IMR-90 (cell line): ENCODE data around the gene HIVEP3. TPM values are rescaled to one million over a fixed set of nuclear protein-coding genes. Genes with fewer than 3 reads are reported as not detected.

ENCODE experiments used
- ATAC-seq: fragments of 200-7000 bp; cut with Tn5 transposase; 2 replicates; pipeline ENCODE4 v1.9.1; 2020; ENCODE audit warnings: low read depth, mild to moderate bottlenecking, moderate library complexity
- BruUV-seq: library from RNA; stranded (reverse); fragments of 400-500 nt; replicated peaks from 2 replicates; lab custom pipeline; 2021; lab: Mats Ljungman, UMichigan
- CTCF ChIA-PET: fragments of 300-600 bp; formaldehyde crosslinking; extraction: SDS; loops from one replicate; lab custom pipeline; 2021; ENCODE audit warnings: antibody characterized with exemption; lab: Yijun Ruan, JAX
- POLR2A ChIA-PET: fragments of 300-600 bp; sonication (Branson Sonifier 250); formaldehyde crosslinking; loops from one replicate; lab custom pipeline; 2022; ENCODE audit warnings: antibody characterized with exemption; ENCODE audit not compliant: unreplicated experiment; lab: Charles Lee
- DNase-seq: peaks from one replicate; pipeline ENCODE4 v3.0.0; 2013
- H2AFZ ChIP-seq: replicated peaks from 2 replicates; pipeline ENCODE3; 2013; ENCODE audit warnings: low read length, mild to moderate bottlenecking; ENCODE audit not compliant: poor library complexity
- H2AK5ac ChIP-seq: 2 replicates; pipeline ENCODE4 v1.6.1; 2013; ENCODE audit warnings: low read depth, low read length, inconsistent platforms
- H2AK9ac ChIP-seq: replicated peaks from 2 replicates; pipeline ENCODE3; 2013; ENCODE audit warnings: mild to moderate bottlenecking, low read depth, low read length, moderate library complexity; ENCODE audit not compliant: poor library complexity
- H2BK120ac ChIP-seq: 2 replicates; pipeline ENCODE4 v1.6.1; 2013; ENCODE audit warnings: low read depth, low read length, inconsistent platforms
- H2BK15ac ChIP-seq: 3 replicates; pipeline ENCODE4 v1.6.1; 2013; ENCODE audit warnings: low read depth, low read length, inconsistent platforms
- H2BK20ac ChIP-seq: 2 replicates; pipeline ENCODE4 v1.6.1; 2013; ENCODE audit warnings: low read depth, mild to moderate bottlenecking, inconsistent platforms, low read length, moderate library complexity
- H2BK5ac ChIP-seq: 2 replicates; pipeline ENCODE4 v1.6.1; 2013; ENCODE audit warnings: mild to moderate bottlenecking, low read depth, low read length, inconsistent platforms; ENCODE audit not compliant: poor library complexity, severe bottlenecking
- H3K14ac ChIP-seq: replicated peaks from 2 replicates; pipeline ENCODE4 v1.6.1; 2013; ENCODE audit warnings: low read depth, low read length, inconsistent platforms
- H3K18ac ChIP-seq: 2 replicates; pipeline ENCODE4 v1.6.1; 2013; ENCODE audit warnings: low read depth, low read length, control low read depth
- H3K23ac ChIP-seq: 2 replicates; pipeline ENCODE4 v1.6.1; 2013; ENCODE audit warnings: low read depth, low read length, inconsistent platforms
- H3K27ac ChIP-seq: 2 replicates; pipeline ENCODE4 v1.5.1; 2013; ENCODE audit warnings: mild to moderate bottlenecking, control low read depth, low read length; ENCODE audit not compliant: insufficient read depth
- H3K27me3 ChIP-seq: 2 replicates; pipeline ENCODE4 v1.6.1; 2013; ENCODE audit warnings: low read length; ENCODE audit not compliant: control insufficient read depth, insufficient read depth
- H3K36me3 ChIP-seq: 2 replicates; pipeline ENCODE4 v1.6.1; 2013; ENCODE audit warnings: low read length, mixed read lengths; ENCODE audit not compliant: control insufficient read depth, insufficient read depth
- H3K4ac ChIP-seq: 2 replicates; pipeline ENCODE4 v1.6.1; 2013; ENCODE audit warnings: low read depth, low read length, inconsistent platforms
- H3K4me1 ChIP-seq: 2 replicates; pipeline ENCODE4 v1.6.1; 2013; ENCODE audit warnings: low read length, mixed read lengths; ENCODE audit not compliant: control insufficient read depth, insufficient read depth
- H3K4me2 ChIP-seq: 2 replicates; pipeline ENCODE4 v1.6.1; 2013; ENCODE audit warnings: low read depth, mild to moderate bottlenecking, control low read depth, low read length, moderate library complexity
- H3K4me3 ChIP-seq: 2 replicates; pipeline ENCODE4 v1.5.1; 2013; ENCODE audit warnings: low read depth, mild to moderate bottlenecking, control low read depth, low read length, moderate library complexity; ENCODE audit not compliant: insufficient read depth
- H3K56ac ChIP-seq: 2 replicates; pipeline ENCODE4 v1.6.1; 2013; ENCODE audit warnings: low read length, inconsistent platforms; ENCODE audit not compliant: insufficient read depth; ENCODE audit errors: extremely low read depth
- H3K79me1 ChIP-seq, 2 experiments: 2 replicates each; pipeline ENCODE4 v1.6.1; 2013; ENCODE audit warnings: low read length in 2 of 2, inconsistent platforms in 1 of 2, low read depth in 1 of 2
- H3K9ac ChIP-seq: 2 replicates; pipeline ENCODE4 v1.6.1; 2013; ENCODE audit warnings: low read depth, low read length, control low read depth
- H3K9me1 ChIP-seq: 2 replicates; pipeline ENCODE4 v1.6.1; 2013; ENCODE audit warnings: low read length, inconsistent platforms; ENCODE audit not compliant: insufficient read depth
- H3K9me3 ChIP-seq: 2 replicates; pipeline ENCODE4 v1.6.1; 2013; ENCODE audit warnings: low read length; ENCODE audit not compliant: control insufficient read depth, insufficient read depth
- H4K20me1 ChIP-seq: 2 replicates; pipeline ENCODE4 v1.6.1; 2013; ENCODE audit warnings: low read length, inconsistent platforms; ENCODE audit not compliant: insufficient read depth
- H4K5ac ChIP-seq: 2 replicates; pipeline ENCODE4 v1.6.1; 2013; ENCODE audit warnings: mild to moderate bottlenecking, low read depth, low read length, control low read depth
- H4K8ac ChIP-seq, 2 experiments: 2 replicates each; pipeline ENCODE4 v1.6.1; 2013; ENCODE audit warnings: low read depth in 2 of 2, low read length in 2 of 2, control low read depth in 1 of 2, inconsistent platforms in 1 of 2
- H4K91ac ChIP-seq: 2 replicates; pipeline ENCODE4 v1.6.1; 2013; ENCODE audit warnings: low read depth, low read length, inconsistent platforms; ENCODE audit not compliant: insufficient read depth
- BHLHE40 ChIP-seq: fragments of 150-350 bp; IDR thresholded peaks from 2 replicates; pipeline ENCODE4 v1.6.1; 2016; ENCODE audit warnings: mild to moderate bottlenecking, low read depth, low read length
- CEBPB ChIP-seq: IDR thresholded peaks from 2 replicates; pipeline ENCODE4 v1.6.1; 2012; ENCODE audit warnings: low read depth, low read length, improper control_type of control experiment
- CHD1 ChIP-seq: IDR thresholded peaks from 2 replicates; pipeline ENCODE4 v1.6.1; 2012; ENCODE audit warnings: low read depth, low read length, improper control_type of control experiment
- CTCF ChIP-seq: conservative IDR thresholded peaks from 2 replicates; pipeline ENCODE4 v1.5.1; 2012; ENCODE audit warnings: mild to moderate bottlenecking, low read depth, low read length, improper control_type of control experiment
- FOS ChIP-seq: fragments of 150-350 bp; IDR thresholded peaks from 2 replicates; pipeline ENCODE4 v1.6.1; 2016; ENCODE audit warnings: low read depth, low read length
- MAFK ChIP-seq: IDR thresholded peaks from 2 replicates; pipeline ENCODE4 v1.6.1; 2012; ENCODE audit warnings: low read depth, low read length, improper control_type of control experiment
- MXI1 ChIP-seq: IDR thresholded peaks from 2 replicates; pipeline ENCODE4 v1.6.1; 2012; ENCODE audit warnings: low read depth, mild to moderate bottlenecking, low read length, moderate library complexity, borderline replicate concordance
- RAD21 ChIP-seq: IDR thresholded peaks from 2 replicates; pipeline ENCODE4 v1.6.1; 2012; ENCODE audit warnings: low read length, improper control_type of control experiment
- RCOR1 ChIP-seq: IDR thresholded peaks from 2 replicates; pipeline ENCODE4 v1.6.1; 2012; ENCODE audit warnings: mild to moderate bottlenecking, low read length, improper control_type of control experiment; ENCODE audit not compliant: insufficient replicate concordance
- RFX5 ChIP-seq: IDR thresholded peaks from 2 replicates; pipeline ENCODE4 v1.8.0; 2012; ENCODE audit warnings: low read depth, mild to moderate bottlenecking, low read length, moderate library complexity
- SMC3 ChIP-seq: fragments of 150-350 bp; IDR thresholded peaks from 2 replicates; pipeline ENCODE4 v1.6.1; 2016; ENCODE audit warnings: low read depth, mild to moderate bottlenecking, antibody characterized with exemption, low read length, moderate library complexity
- USF2 ChIP-seq: fragments of 150-350 bp; IDR thresholded peaks from 2 replicates; pipeline ENCODE4 v1.6.1; 2017; ENCODE audit warnings: mild to moderate bottlenecking, antibody characterized with exemption, low read length, low read depth
- WGBS, 2 experiments: methylation state at CpG; one replicate each; pipeline versions ENCODE4 v1.1.5 to v1.1.7; 2013; ENCODE audit warnings: missing lambda C conversion rate in 2 of 2; ENCODE audit not compliant: insufficient read length in 1 of 2; ENCODE audit errors: extremely low coverage in 2 of 2; 5-methylcytosine and 5-hydroxymethylcytosine counted together
- dilution Hi-C: fragments of 300-500 bp; cut with HindIII; formaldehyde crosslinking; loops from one replicate; pipeline ENCODE4 v1.14.3; 2018; ENCODE audit warnings: low sequenced_read_pairs; ENCODE audit not compliant: unreplicated experiment
- in situ Hi-C: fragments of 300-500 bp; cut with MboI; formaldehyde crosslinking; loops from 3 replicates; pipeline ENCODE4 v1.14.3; 2019; ENCODE audit warnings: low sequenced_read_pairs, inconsistent platforms, mixed read lengths
- intact Hi-C: fragments of 100-400 bp; cut with micrococcal nuclease; formaldehyde crosslinking; loops from 2 replicates; pipeline ENCODE4 v1.10.0; 2022
- polyA plus RNA-seq, 3 experiments: library from polyadenylated mRNA; depleted of rRNA; stranded (reverse); fragments of >200 nt; gene quantifications; 2 replicates each; pipeline ENCODE4 v1.2.3, GENCODE V29; 2012; ENCODE audit warnings: low replicate concordance in 1 of 3
- total RNA-seq: library from RNA; depleted of rRNA; stranded (reverse); fragments of >200 nt; gene quantifications from 2 replicates; pipeline ENCODE4 v1.2.3, GENCODE V29; 2012
- TF ChIP-seq, protein P1 (sequence below): fragments of 150-350 bp; IDR thresholded peaks from 2 replicates; pipeline ENCODE4 v1.6.1; 2016; ENCODE audit warnings: low read depth, mild to moderate bottlenecking, low read length, moderate library complexity, borderline replicate concordance

Gene HIVEP3
- total and polyA plus RNA-seq, 2 of the 4 experiments (the other 2 are of a cell fraction) = 1.4 to 4.0 TPM

DNA sequence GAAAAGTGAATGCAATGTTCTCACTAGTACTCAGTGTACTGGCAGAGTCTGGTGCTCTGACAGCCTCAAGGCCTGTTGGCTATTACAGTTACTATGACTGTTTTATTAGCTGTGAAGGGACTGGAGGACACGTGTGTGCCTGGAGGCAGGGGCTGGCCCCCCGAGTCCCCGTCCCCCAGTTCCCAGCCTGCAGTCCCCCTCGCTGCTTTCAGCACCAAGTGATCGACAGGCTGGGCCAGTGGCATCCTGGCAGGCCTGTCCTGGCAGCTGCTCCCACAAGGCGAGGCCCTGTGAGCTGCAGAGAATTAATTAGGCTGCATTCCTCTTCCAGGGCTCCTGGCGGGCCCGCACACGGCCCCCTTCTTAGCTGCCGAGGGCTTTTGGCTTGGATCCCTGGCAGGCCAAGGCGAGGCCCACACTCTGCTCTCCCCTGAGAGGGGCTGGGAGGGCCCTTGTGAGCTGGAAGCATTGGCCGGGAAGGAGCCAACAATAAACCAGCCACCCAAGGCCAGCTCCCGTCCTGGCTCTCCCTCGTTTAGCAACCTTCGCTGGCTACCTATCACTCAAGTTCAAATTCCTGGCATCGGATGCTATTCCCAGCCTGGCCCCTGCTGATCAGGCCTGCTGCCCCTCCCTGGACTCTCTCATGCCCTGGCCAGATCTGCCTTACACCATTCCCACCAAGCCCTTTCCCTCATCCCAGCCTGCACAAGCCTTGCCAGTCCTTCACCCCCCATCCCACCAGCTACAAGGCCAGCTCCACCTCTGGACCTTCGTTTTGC, 444.0 kb downstream of the HIVEP3 start:
- no peak for DNase-seq

More for the DNA sequence above, 444.0 kb downstream of the HIVEP3 start:
- peak overlapping the region; percentile 47 for H2AK9ac ChIP-seq
- no peak for ATAC-seq
- no peak overlapping the region for H2AK5ac ChIP-seq
- H2BK120ac ChIP-seq = no peak overlapping the region
- no peak overlapping the region for H4K8ac ChIP-seq
- ChIA-PET POLR2A (no interaction called here), CTCF (no interaction called here)
- H3K9ac ChIP-seq = no peak overlapping the region
- H3K23ac ChIP-seq = no peak overlapping the region
- no peak for TF ChIP-seq CTCF
- TF ChIP-seq MXI1 = no peak
- TF ChIP-seq CEBPB = no peak
- TF ChIP-seq, protein P1, sequence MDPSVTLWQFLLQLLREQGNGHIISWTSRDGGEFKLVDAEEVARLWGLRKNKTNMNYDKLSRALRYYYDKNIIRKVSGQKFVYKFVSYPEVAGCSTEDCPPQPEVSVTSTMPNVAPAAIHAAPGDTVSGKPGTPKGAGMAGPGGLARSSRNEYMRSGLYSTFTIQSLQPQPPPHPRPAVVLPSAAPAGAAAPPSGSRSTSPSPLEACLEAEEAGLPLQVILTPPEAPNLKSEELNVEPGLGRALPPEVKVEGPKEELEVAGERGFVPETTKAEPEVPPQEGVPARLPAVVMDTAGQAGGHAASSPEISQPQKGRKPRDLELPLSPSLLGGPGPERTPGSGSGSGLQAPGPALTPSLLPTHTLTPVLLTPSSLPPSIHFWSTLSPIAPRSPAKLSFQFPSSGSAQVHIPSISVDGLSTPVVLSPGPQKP = no peak
- no peak for TF ChIP-seq MAFK
- no peak for TF ChIP-seq RCOR1
- TF ChIP-seq BHLHE40 = no peak
- no peak for TF ChIP-seq FOS
- TF ChIP-seq RFX5 = no peak
- no peak for TF ChIP-seq USF2
- TF ChIP-seq CHD1 = no peak
- no peak for TF ChIP-seq RAD21
- no peak for TF ChIP-seq SMC3
- peak overlapping the region; percentile 2 for H2AFZ ChIP-seq
- no peaks in the 10 kb centered on the region for H3K9me3 ChIP-seq
- H2BK5ac ChIP-seq = no peak overlapping the region
- H3K27ac ChIP-seq = no peak overlapping the region
- no TSS peak for BruUV-seq
- H4K5ac ChIP-seq = no peak overlapping the region
- no peak overlapping the region for H3K56ac ChIP-seq
- intact Hi-C loops (no loop called here), dilution Hi-C loops (no loop called here), in situ Hi-C loops (no loop called here)
- no peak overlapping the region for H3K4ac ChIP-seq
- no peaks in the 10 kb centered on the region; the same call in 1 of the 2 replicates for H3K4me1 ChIP-seq
- H3K79me1 ChIP-seq = no peaks in the 10 kb centered on the region
- H4K20me1 ChIP-seq = no peaks in the 10 kb centered on the region
- no peak overlapping the region for H3K18ac ChIP-seq
- no peak overlapping the region for H4K91ac ChIP-seq
- H3K4me3 ChIP-seq = no peak overlapping the region
- WGBS, 2 experiments = 41% methylated on average over 10 of the region's 17 CpGs; no CpG with 5 or more reads in 1 of the 2 experiments
- no peak overlapping the region for H3K14ac ChIP-seq
- peaks cover 15% of the 10 kb centered on the region for H3K27me3 ChIP-seq
- H3K9me1 ChIP-seq = no peaks in the 10 kb centered on the region
- no peak overlapping the region for H3K4me2 ChIP-seq
- no peak overlapping the region for H2BK20ac ChIP-seq
- H2BK15ac ChIP-seq = no peak overlapping the region
- H3K36me3 ChIP-seq = no peaks in the 10 kb centered on the region
